GM08714 (cell line): Measurements from ENCODE around the gene TLL2.

Source experiments
- H3K4me3 ChIP-seq: fragments of 200-500 bp; sonication (Bioruptor generic); 2 replicates; pipeline ENCODE4 v1.5.1; 2014; ENCODE audit warnings: mild to moderate bottlenecking, low read length, inconsistent platforms
- ZNF274 ChIP-seq: IDR thresholded peaks from 2 replicates; pipeline ENCODE4 v1.6.1; 2012; ENCODE audit warnings: mild to moderate bottlenecking, low read depth, low read length

The TLL2 gene

GRCh38 chr10:96496281-96496925, 17.3 kb downstream of the TLL2 start:
- TF ChIP-seq ZNF274: no peak
- no peak overlapping the region for H3K4me3 ChIP-seq

- H3K4me3 ChIP-seq: no peak overlapping the region
- TF ChIP-seq ZNF274: no peak
Measured at GRCh38 chr10:96495544-96495943, 18.2 kb downstream of the TLL2 start.

GRCh38 chr10:96494694-96495093, 19.0 kb downstream of the TLL2 start:
- H3K4me3 ChIP-seq: no peak overlapping the region
- TF ChIP-seq ZNF274: no peak

- TF ChIP-seq ZNF274: no peak
Measured at GRCh38 chr10:96493871-96494525, 19.7 kb downstream of the TLL2 start.

GRCh38 chr10:96493254-96493653, 20.5 kb downstream of the TLL2 start:
- H3K4me3 ChIP-seq: no peak overlapping the region
- TF ChIP-seq ZNF274: no peak

More at GRCh38 chr10:96493871-96494525, 19.7 kb downstream of the TLL2 start:
- H3K4me3 ChIP-seq: no peak overlapping the region

GRCh38 chr10:96491303-96491702, 22.4 kb downstream of the TLL2 start:
- no peak overlapping the region for H3K4me3 ChIP-seq
- TF ChIP-seq ZNF274: no peak

- H3K4me3 ChIP-seq: no peak overlapping the region
- no peak for TF ChIP-seq ZNF274
Measured at GRCh38 chr10:96488161-96488935, 25.4 kb downstream of the TLL2 start.

- no peak for TF ChIP-seq ZNF274
- H3K4me3 ChIP-seq: no peak overlapping the region
Measured at GRCh38 chr10:96482815-96483588, 30.7 kb downstream of the TLL2 start.

- no peak overlapping the region for H3K4me3 ChIP-seq
Measured at GRCh38 chr10:96478355-96478754, 35.4 kb downstream of the TLL2 start.

GRCh38 chr10:96473866-96474265, 39.9 kb downstream of the TLL2 start:
- no peak overlapping the region for H3K4me3 ChIP-seq
- TF ChIP-seq ZNF274: no peak

More at GRCh38 chr10:96478355-96478754, 35.4 kb downstream of the TLL2 start:
- no peak for TF ChIP-seq ZNF274

- TF ChIP-seq ZNF274: no peak
- no peak overlapping the region for H3K4me3 ChIP-seq
Measured at GRCh38 chr10:96470116-96470743, 43.5 kb downstream of the TLL2 start.

- H3K4me3 ChIP-seq: no peak overlapping the region
- TF ChIP-seq ZNF274: no peak
Measured at GRCh38 chr10:96468845-96469244, 44.9 kb downstream of the TLL2 start.

GRCh38 chr10:96465599-96465998, 48.1 kb downstream of the TLL2 start:
- H3K4me3 ChIP-seq: no peak overlapping the region

GRCh38 chr10:96463562-96463961, 50.2 kb downstream of the TLL2 start:
- TF ChIP-seq ZNF274: no peak
- H3K4me3 ChIP-seq: no peak overlapping the region

More at GRCh38 chr10:96465599-96465998, 48.1 kb downstream of the TLL2 start:
- no peak for TF ChIP-seq ZNF274
